Breast epithelium (tissue), 4 donors: ENCODE measurements around the gene DNAJC27. TPM values are rescaled to one million over a fixed set of nuclear protein-coding genes. Genes with fewer than 3 reads are reported as not detected.

Source experiments
- DNase-seq, 2 donors: peaks; one replicate each; pipeline ENCODE4 v3.0.0-alpha.2; 2019; ENCODE audit warnings: low spot score in 2 of 2
- H3K27ac ChIP-seq, 2 donors: fragments of 200-600 bp; sonication (generic) in 1 of 2; one replicate each; pipeline ENCODE4 v1.5.1; 2016 to 2019; ENCODE audit warnings: mild to moderate bottlenecking in 1 of 2
- H3K27me3 ChIP-seq, 2 donors: fragments of 200-600 bp; sonication (generic) in 1 of 2; one replicate each; pipeline versions ENCODE4 v1.5.1 to v1.6.0; 2017 to 2019; ENCODE audit warnings: control low read depth in 1 of 2, mild to moderate bottlenecking in 1 of 2
- H3K36me3 ChIP-seq: fragments of 200-600 bp; one replicate; pipeline ENCODE4 v1.5.1; 2019
- H3K4me1 ChIP-seq, 2 donors: fragments of 200-600 bp; sonication (generic); one replicate each; pipeline ENCODE4 v1.5.1; 2016 to 2019; ENCODE audit warnings: control low read depth in 1 of 2
- H3K4me3 ChIP-seq, 3 donors: fragments of 200-600 bp; sonication (generic); 1 replicate in 2 of 3; 2 replicates in 1 of 3; pipeline ENCODE4 v1.5.1; 2016 to 2019; ENCODE audit warnings: mild to moderate bottlenecking in 3 of 3, moderate library complexity in 2 of 3
- H3K9me3 ChIP-seq, 2 donors: fragments of 200-600 bp; sonication (generic) in 1 of 2; one replicate each; pipeline ENCODE4 v1.5.1; 2016 to 2019; ENCODE audit warnings: control low read depth in 1 of 2
- CTCF ChIP-seq, 3 donors: fragments of 450-650 bp; IDR thresholded peaks; one replicate each; pipeline ENCODE4 v1.5.1; 2016 to 2017; ENCODE audit warnings: antibody characterized with exemption in 3 of 3, mild to moderate bottlenecking in 3 of 3, moderate library complexity in 3 of 3
- POLR2A ChIP-seq: fragments of 450-650 bp; IDR thresholded peaks from one replicate; pipeline ENCODE4 v1.6.1; 2016; ENCODE audit warnings: antibody characterized with exemption, mild to moderate bottlenecking, moderate library complexity
- POLR2AphosphoS5 ChIP-seq, 3 donors: sonication (generic); formaldehyde crosslinking; IDR thresholded peaks; one replicate each; pipeline ENCODE4 v1.6.1; 2017; ENCODE audit warnings: antibody characterized with exemption in 3 of 3
- intact Hi-C: fragments of 100-400 bp; cut with DNase I; formaldehyde crosslinking; loops from one replicate; pipeline ENCODE4 v1.15.1; 2023; ENCODE audit warnings: low total_unique reads
- total RNA-seq, 3 donors: library from RNA; depleted of rRNA; stranded (reverse); fragments of >200 nt; gene quantifications; one replicate each; pipeline ENCODE4 v1.1.0, GENCODE V29; 2016

The DNAJC27 gene
- total RNA-seq, 3 donors from 2014 or later = 5.1 to 12.6 (median 10.8) TPM

DNA sequence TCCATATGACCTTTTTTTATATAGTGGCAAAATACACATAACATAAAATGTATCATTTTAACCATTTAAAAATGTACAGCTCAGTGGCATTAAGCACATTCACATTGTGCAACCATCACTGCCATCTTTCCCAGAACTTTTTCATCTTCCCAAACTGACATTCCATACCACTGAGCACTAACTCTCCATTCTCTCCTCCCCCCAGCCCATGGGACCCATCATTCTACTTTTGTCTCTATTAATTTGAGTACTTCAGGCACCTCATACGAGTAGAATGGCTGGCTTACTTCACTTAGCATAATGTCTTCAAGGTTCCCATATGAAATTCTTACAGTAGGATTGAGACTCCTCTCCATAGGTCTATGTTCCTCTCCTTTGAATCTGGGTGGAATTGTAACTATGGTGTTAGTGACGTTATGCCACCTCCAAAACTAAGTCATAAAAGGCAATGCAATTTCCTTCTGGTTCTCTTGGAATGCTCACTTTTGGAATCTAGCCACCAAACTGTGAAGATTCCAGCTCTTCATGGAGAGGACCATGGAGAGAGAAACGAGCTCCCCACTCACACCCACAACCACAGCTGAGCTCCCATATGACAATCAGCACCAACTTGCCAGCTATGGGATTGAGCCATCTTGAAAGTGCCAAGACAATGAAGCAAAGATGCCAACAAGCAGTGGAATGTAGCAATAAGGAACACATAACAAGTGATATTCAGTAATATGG is 9.8 kb upstream of the DNAJC27 start:
- no peak overlapping the region for H3K4me3 ChIP-seq
- intact Hi-C loops = no loop called here
- H3K4me1 ChIP-seq = peaks cover 0 to 5% of the 10 kb centered on the region in 2 donors
- TF ChIP-seq POLR2AphosphoS5 (IDR thresholded peaks at IDR 0.05) (no peak), CTCF (IDR thresholded peaks at IDR 0.05) (no peak), POLR2A (no peak)
- no peaks in the 10 kb centered on the region for H3K9me3 ChIP-seq
- no peaks in the 10 kb centered on the region for H3K36me3 ChIP-seq
- H3K27ac ChIP-seq = no peak overlapping the region
- H3K27me3 ChIP-seq = no peaks in the 10 kb centered on the region
- DNase-seq = no peak

- Histone ChIP-seq H3K36me3 (no peaks in the 10 kb centered on the region), H3K27me3 (no peaks in the 10 kb centered on the region)
- intact Hi-C loops = no loop called here
These were observed 6.9 kb upstream of the DNAJC27 start for GRCh38 chr2:24978661-24979060.

GRCh38 chr2:24977631-24978030 is 5.9 kb upstream of the DNAJC27 start:
- intact Hi-C loops = no loop called here
- H3K27me3 ChIP-seq = no peaks in the 10 kb centered on the region
- H3K4me3 ChIP-seq = no peak overlapping the region
- no peak for TF ChIP-seq CTCF (IDR thresholded peaks at IDR 0.05)
- no peak for TF ChIP-seq POLR2AphosphoS5 (IDR thresholded peaks at IDR 0.05)
- TF ChIP-seq POLR2A = no peak
- H3K9me3 ChIP-seq = no peaks in the 10 kb centered on the region
- no peaks in the 10 kb centered on the region for H3K4me1 ChIP-seq
- H3K27ac ChIP-seq = no peak overlapping the region
- DNase-seq = no peak
- no peaks in the 10 kb centered on the region for H3K36me3 ChIP-seq

More at GRCh38 chr2:24978661-24979060, 6.9 kb upstream of the DNAJC27 start:
- TF ChIP-seq POLR2AphosphoS5 (IDR thresholded peaks at IDR 0.05) (no peak), POLR2A (no peak), CTCF (IDR thresholded peaks at IDR 0.05) (no peak)
- Histone ChIP-seq H3K4me1 (no peaks in the 10 kb centered on the region), H3K9me3 (no peaks in the 10 kb centered on the region), H3K27ac (no peak overlapping the region), H3K4me3 (no peak overlapping the region)
- DNase-seq = no peak

GRCh38 chr2:24973812-24974211 is 2.1 kb upstream of the DNAJC27 start:
- Histone ChIP-seq H3K27ac (no peak overlapping the region), H3K9me3 (no peaks in the 10 kb centered on the region), H3K27me3 (no peaks in the 10 kb centered on the region), H3K36me3 (no peaks in the 10 kb centered on the region), H3K4me3 (no peak overlapping the region), H3K4me1 (no peaks in the 10 kb centered on the region)
- intact Hi-C loops = loop anchor here (5.0 kb wide), 1 partner anchor 1063 kb away; no protein-coding TSS in a partner anchor
- DNase-seq = no peak
- no peak for TF ChIP-seq CTCF (IDR thresholded peaks at IDR 0.05)
- TF ChIP-seq POLR2A = no peak
- TF ChIP-seq POLR2AphosphoS5 (IDR thresholded peaks at IDR 0.05) = no peak

DNA sequence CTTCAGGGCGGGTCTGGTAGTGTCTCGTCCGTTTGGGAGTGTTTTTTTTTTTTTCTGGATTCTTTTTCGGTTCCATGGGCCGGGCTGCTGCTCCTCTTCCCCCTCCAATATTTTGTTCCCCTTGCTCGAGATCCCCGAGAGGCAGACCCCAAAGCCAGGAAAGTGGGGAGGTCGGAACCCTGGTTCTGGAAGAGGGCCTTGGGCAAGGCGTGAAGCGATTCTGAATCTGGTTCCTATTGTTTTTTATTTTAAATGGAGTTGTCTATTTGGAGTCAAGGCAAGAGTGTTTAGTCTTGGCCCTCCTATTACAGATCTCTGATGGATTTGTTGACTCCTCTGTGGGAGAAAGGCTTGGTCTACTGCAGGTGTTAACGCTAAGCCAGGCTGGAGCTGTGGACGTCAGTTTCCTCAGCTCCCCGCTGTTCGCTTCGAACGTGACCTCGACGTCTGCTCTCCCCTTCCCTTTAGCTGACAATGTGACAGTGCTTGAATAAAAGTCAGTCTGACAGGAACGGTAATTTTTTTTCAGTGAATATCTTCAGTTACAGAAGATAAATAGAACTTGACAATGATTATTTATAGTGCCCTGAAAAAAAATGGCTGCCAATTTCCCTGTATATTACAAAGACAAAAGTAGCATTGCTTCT is 683 bp upstream of the DNAJC27 start:
- Histone ChIP-seq H3K9me3 (no peaks in the 10 kb centered on the region), H3K27ac (peak overlapping the region; percentile 98 to 99), H3K4me1 (no peaks in the 10 kb centered on the region), H3K36me3 (no peaks in the 10 kb centered on the region), H3K27me3 (no peaks in the 10 kb centered on the region), H3K4me3 (peak overlapping the region; percentile 65 to 80 (median 78))
- peak in 1 of 2 donors; percentile 26 for DNase-seq
- TF ChIP-seq POLR2A = no peak
- TF ChIP-seq CTCF (IDR thresholded peaks at IDR 0.05) = peak in 1 of 3 donors; percentile 8
- TF ChIP-seq POLR2AphosphoS5 (IDR thresholded peaks at IDR 0.05) = peak in 1 of 3 donors; percentile 1
- intact Hi-C loops = loop anchor here (5.0 kb wide), 1 partner anchor 1065 kb away; no protein-coding TSS in a partner anchor
